ENCODE measurements around the gene DDX43. TPM values are rescaled to one million over a fixed set of nuclear protein-coding genes. Genes with fewer than 3 reads are reported as not detected.

Gene DDX43
- polyA plus RNA-seq, 1 of the 3 experiments (the other 2 are of a cell fraction) = not detected

DNA sequence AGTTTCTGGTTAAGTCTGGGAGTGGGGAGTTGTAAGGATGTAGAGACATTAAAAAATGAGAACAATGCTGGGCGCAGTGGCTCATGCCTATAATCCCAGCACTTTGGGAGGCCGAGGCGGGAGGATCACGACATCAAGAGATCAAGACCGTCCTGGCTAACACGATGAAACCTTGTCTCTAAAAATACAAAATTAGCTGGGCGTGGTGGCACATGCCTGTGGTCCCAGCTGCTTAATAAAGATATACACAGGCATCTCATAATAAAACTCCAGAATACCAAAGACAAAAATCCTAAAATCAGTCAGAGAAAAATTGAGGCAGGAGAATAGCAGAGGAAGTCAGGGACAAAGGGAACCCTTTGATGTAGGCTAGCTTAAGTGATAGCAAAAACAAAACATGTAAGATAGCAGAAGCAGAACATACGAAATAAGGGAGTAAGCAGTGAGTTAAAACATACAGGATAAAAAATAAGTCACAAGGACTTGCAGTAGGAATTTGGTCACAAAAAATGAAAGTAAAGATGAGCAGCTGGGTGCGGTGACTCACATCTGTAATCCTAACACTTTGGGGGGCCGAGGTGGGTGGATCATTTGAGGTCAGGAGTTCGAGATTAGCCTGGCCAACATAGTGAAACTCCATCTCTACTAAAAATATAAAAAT is 23.6 kb downstream of the DDX43 start:
- no peak for DNase-seq
- Histone ChIP-seq H3K4me1 (ENCODE audit: control insufficient read depth in 1 of 2, insufficient read depth in 2 of 2, low read depth in 1 of 2, low read length in 1 of 2) (no peaks in the 10 kb centered on the region), H2AFZ (ENCODE audit: low read depth) (no peak overlapping the region), H3K4me3 (ENCODE audit: low read depth in 2 of 2, low read length in 1 of 2) (no peak overlapping the region), H3K9me3 (no peaks in the 10 kb centered on the region), H3K4me2 (no peak overlapping the region), H3K9me2 (no peaks in the 10 kb centered on the region), H3K79me2 (ENCODE audit: insufficient read depth) (no peaks in the 10 kb centered on the region), H4K20me1 (ENCODE audit: insufficient read depth) (no peaks in the 10 kb centered on the region), H3F3A (replicated peaks; ENCODE audit: insufficient read depth) (no peaks in the 10 kb centered on the region), H3K36me3 (replicated peaks in 1 of 2; ENCODE audit: control insufficient read depth in 1 of 2, insufficient read depth in 2 of 2, low read length in 1 of 2) (no peaks in the 10 kb centered on the region), H3K27ac (ENCODE audit: low read depth in 2 of 2, low read length in 1 of 2) (no peak overlapping the region), H3K9ac (no peak overlapping the region), H3K27me3 (ENCODE audit: insufficient read depth) (no peaks in the 10 kb centered on the region)
- TF ChIP-seq, protein P1, sequence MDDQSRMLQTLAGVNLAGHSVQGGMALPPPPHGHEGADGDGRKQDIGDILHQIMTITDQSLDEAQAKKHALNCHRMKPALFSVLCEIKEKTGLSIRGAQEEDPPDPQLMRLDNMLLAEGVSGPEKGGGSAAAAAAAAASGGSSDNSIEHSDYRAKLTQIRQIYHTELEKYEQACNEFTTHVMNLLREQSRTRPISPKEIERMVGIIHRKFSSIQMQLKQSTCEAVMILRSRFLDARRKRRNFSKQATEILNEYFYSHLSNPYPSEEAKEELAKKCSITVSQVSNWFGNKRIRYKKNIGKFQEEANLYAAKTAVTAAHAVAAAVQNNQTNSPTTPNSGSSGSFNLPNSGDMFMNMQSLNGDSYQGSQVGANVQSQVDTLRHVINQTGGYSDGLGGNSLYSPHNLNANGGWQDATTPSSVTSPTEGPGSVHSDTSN (IDR thresholded peaks at IDR 0.05) = no peak
- TF ChIP-seq, protein P2, sequence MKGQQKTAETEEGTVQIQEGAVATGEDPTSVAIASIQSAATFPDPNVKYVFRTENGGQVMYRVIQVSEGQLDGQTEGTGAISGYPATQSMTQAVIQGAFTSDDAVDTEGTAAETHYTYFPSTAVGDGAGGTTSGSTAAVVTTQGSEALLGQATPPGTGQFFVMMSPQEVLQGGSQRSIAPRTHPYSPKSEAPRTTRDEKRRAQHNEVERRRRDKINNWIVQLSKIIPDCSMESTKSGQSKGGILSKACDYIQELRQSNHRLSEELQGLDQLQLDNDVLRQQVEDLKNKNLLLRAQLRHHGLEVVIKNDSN (IDR thresholded peaks at IDR 0.05; ENCODE audit: borderline replicate concordance, low read depth) = no peak
- TF ChIP-seq MEF2A (IDR thresholded peaks at IDR 0.05; ENCODE audit: borderline replicate concordance, low read depth) (no peak), RAD21 (IDR thresholded peaks at IDR 0.05; ENCODE audit: low read length) (no peak)
- TF ChIP-seq, protein P3, sequence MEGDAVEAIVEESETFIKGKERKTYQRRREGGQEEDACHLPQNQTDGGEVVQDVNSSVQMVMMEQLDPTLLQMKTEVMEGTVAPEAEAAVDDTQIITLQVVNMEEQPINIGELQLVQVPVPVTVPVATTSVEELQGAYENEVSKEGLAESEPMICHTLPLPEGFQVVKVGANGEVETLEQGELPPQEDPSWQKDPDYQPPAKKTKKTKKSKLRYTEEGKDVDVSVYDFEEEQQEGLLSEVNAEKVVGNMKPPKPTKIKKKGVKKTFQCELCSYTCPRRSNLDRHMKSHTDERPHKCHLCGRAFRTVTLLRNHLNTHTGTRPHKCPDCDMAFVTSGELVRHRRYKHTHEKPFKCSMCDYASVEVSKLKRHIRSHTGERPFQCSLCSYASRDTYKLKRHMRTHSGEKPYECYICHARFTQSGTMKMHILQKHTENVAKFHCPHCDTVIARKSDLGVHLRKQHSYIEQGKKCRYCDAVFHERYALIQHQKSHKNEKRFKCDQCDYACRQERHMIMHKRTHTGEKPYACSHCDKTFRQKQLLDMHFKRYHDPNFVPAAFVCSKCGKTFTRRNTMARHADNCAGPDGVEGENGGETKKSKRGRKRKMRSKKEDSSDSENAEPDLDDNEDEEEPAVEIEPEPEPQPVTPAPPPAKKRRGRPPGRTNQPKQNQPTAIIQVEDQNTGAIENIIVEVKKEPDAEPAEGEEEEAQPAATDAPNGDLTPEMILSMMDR (IDR thresholded peaks at IDR 0.05) = no peak
- TF ChIP-seq, protein P4, sequence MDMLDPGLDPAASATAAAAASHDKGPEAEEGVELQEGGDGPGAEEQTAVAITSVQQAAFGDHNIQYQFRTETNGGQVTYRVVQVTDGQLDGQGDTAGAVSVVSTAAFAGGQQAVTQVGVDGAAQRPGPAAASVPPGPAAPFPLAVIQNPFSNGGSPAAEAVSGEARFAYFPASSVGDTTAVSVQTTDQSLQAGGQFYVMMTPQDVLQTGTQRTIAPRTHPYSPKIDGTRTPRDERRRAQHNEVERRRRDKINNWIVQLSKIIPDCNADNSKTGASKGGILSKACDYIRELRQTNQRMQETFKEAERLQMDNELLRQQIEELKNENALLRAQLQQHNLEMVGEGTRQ (IDR thresholded peaks at IDR 0.05; ENCODE audit: borderline replicate concordance, low read depth, low read length) = no peak
- 82% methylated on average over 11 of the region's 11 CpGs for WGBS (ENCODE audit: low lambda C conversion rate)
- ChIA-PET CTCF (no interaction called here), POLR2A (no interaction called here)

DNA sequence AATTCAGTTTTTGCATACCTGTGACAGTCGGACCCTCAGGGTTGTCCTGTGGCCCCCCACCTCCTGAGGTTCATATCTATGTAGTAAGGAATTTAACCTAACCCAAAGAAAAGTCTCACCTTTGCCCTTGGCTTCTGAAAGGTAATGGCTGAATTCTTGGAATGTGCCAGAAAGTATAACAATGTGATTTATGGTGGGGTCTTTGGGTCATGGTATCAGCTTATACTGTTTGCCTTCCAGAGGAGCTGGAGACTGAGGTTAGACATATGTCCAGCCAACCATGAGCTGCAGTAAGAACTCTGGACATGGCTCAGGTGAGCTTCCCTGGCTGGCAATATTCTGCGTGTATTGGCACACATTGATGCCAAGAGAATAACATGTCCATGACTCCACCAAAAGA is 26.9 kb downstream of the DDX43 start:
- no peaks in the 10 kb centered on the region for H3K4me1 ChIP-seq (ENCODE audit: control insufficient read depth in 1 of 2, insufficient read depth in 2 of 2, low read depth in 1 of 2, low read length in 1 of 2)
- 11% methylated on average over 1 of the region's 2 CpGs for WGBS (ENCODE audit: low lambda C conversion rate)
- CTCF ChIA-PET = no interaction called here
- TF ChIP-seq FOSL2 (IDR thresholded peaks at IDR 0.05; ENCODE audit: borderline replicate concordance, low read depth) (no peak), CHD2 (IDR thresholded peaks at IDR 0.05; ENCODE audit: low read length, partially characterized antibody) (no peak), TEAD4 (IDR thresholded peaks at IDR 0.05; ENCODE audit: borderline replicate concordance, insufficient read depth) (no peak), NRF1 (IDR thresholded peaks at IDR 0.05; ENCODE audit: low read depth, low read length) (no peak)
- TF ChIP-seq, protein P5, sequence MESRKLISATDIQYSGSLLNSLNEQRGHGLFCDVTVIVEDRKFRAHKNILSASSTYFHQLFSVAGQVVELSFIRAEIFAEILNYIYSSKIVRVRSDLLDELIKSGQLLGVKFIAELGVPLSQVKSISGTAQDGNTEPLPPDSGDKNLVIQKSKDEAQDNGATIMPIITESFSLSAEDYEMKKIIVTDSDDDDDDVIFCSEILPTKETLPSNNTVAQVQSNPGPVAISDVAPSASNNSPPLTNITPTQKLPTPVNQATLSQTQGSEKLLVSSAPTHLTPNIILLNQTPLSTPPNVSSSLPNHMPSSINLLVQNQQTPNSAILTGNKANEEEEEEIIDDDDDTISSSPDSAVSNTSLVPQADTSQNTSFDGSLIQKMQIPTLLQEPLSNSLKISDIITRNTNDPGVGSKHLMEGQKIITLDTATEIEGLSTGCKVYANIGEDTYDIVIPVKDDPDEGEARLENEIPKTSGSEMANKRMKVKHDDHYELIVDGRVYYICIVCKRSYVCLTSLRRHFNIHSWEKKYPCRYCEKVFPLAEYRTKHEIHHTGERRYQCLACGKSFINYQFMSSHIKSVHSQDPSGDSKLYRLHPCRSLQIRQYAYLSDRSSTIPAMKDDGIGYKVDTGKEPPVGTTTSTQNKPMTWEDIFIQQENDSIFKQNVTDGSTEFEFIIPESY (IDR thresholded peaks at IDR 0.05; ENCODE audit: borderline replicate concordance, low read depth) = no peak
- TF ChIP-seq, protein P6, sequence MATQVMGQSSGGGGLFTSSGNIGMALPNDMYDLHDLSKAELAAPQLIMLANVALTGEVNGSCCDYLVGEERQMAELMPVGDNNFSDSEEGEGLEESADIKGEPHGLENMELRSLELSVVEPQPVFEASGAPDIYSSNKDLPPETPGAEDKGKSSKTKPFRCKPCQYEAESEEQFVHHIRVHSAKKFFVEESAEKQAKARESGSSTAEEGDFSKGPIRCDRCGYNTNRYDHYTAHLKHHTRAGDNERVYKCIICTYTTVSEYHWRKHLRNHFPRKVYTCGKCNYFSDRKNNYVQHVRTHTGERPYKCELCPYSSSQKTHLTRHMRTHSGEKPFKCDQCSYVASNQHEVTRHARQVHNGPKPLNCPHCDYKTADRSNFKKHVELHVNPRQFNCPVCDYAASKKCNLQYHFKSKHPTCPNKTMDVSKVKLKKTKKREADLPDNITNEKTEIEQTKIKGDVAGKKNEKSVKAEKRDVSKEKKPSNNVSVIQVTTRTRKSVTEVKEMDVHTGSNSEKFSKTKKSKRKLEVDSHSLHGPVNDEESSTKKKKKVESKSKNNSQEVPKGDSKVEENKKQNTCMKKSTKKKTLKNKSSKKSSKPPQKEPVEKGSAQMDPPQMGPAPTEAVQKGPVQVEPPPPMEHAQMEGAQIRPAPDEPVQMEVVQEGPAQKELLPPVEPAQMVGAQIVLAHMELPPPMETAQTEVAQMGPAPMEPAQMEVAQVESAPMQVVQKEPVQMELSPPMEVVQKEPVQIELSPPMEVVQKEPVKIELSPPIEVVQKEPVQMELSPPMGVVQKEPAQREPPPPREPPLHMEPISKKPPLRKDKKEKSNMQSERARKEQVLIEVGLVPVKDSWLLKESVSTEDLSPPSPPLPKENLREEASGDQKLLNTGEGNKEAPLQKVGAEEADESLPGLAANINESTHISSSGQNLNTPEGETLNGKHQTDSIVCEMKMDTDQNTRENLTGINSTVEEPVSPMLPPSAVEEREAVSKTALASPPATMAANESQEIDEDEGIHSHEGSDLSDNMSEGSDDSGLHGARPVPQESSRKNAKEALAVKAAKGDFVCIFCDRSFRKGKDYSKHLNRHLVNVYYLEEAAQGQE (IDR thresholded peaks at IDR 0.05; ENCODE audit: low read depth, low read length) = no peak
- TF ChIP-seq, protein P3 (IDR thresholded peaks at IDR 0.05) = no peak

More for the DNA sequence above, 26.9 kb downstream of the DDX43 start:
- H4K20me1 ChIP-seq (ENCODE audit: insufficient read depth) = no peaks in the 10 kb centered on the region
- no peak overlapping the region for H3K9ac ChIP-seq
- H3K4me3 ChIP-seq (ENCODE audit: low read depth in 2 of 2, low read length in 1 of 2) = no peak overlapping the region
- H3K27ac ChIP-seq (ENCODE audit: low read depth in 2 of 2, low read length in 1 of 2) = no peak overlapping the region
- H3F3A ChIP-seq (replicated peaks; ENCODE audit: insufficient read depth) = no peaks in the 10 kb centered on the region
- H3K9me2 ChIP-seq = no peaks in the 10 kb centered on the region
- H3K79me2 ChIP-seq (ENCODE audit: insufficient read depth) = no peaks in the 10 kb centered on the region
- POLR2A ChIA-PET = no interaction called here
- no peak overlapping the region for H2AFZ ChIP-seq (ENCODE audit: low read depth)
- no peaks in the 10 kb centered on the region for H3K36me3 ChIP-seq (replicated peaks in 1 of 2; ENCODE audit: control insufficient read depth in 1 of 2, insufficient read depth in 2 of 2, low read length in 1 of 2)
- no peaks in the 10 kb centered on the region for H3K27me3 ChIP-seq (ENCODE audit: insufficient read depth)
- no peak for DNase-seq
- H3K4me2 ChIP-seq = no peak overlapping the region
- H3K9me3 ChIP-seq = 0 out of 2 replicates have a peak, but pooled peaks cover 6% of the 10 kb centered on the region
